Fibroblast of mammary gland (primary cell): ENCODE results near the gene SCYGR1.
"Not testable (repeated sequence)": the region's sequence is repeated elsewhere in the genome, so short reads cannot be mapped to it uniquely, and the experiment has no call there.

ENCODE experiments used
- DNase-seq: peaks from one replicate; pipeline ENCODE4 v3.0.0-alpha.2; 2010; ENCODE audit warnings: low read depth
- H3K4me3 ChIP-seq: 2 replicates; pipeline ENCODE4 v1.5.1; 2011; ENCODE audit warnings: low read depth, mild to moderate bottlenecking, low read length, moderate library complexity; ENCODE audit not compliant: control insufficient read depth
- CTCF ChIP-seq: conservative IDR thresholded peaks from 2 replicates; pipeline ENCODE4 v1.5.1; 2011; ENCODE audit warnings: low read depth, low read length, inconsistent platforms; ENCODE audit not compliant: control insufficient read depth, insufficient read depth

The SCYGR1 gene

GRCh38 chr2:227387583-227387982, at the start of gene SCYGR1:
Gene SCYGR1 (minus strand): TSS chr2:227387949. CDS start chr2:227387949, 0 bp downstream.
- DNase-seq, H3K4me3 ChIP-seq: not testable (repeated sequence)

- no peak for TF ChIP-seq CTCF
- H3K4me3 ChIP-seq, result no peak overlapping the region
- DNase-seq, result no peak
Observed at GRCh38 chr2:227436436-227437174, 48.9 kb upstream of the SCYGR1 start.

- DNase-seq, result no peak
- H3K4me3 ChIP-seq, result no peak overlapping the region
- no peak for TF ChIP-seq CTCF
Observed at GRCh38 chr2:227433171-227433570, 45.4 kb upstream of the SCYGR1 start.

GRCh38 chr2:227430639-227431038, 42.9 kb upstream of the SCYGR1 start:
- no peak overlapping the region for H3K4me3 ChIP-seq
- DNase-seq, result peak; percentile 18
- TF ChIP-seq CTCF, result no peak

GRCh38 chr2:227428731-227429285, 41.1 kb upstream of the SCYGR1 start:
- DNase-seq, result no peak
- no peak overlapping the region for H3K4me3 ChIP-seq
- no peak for TF ChIP-seq CTCF

GRCh38 chr2:227423656-227424499, 36.1 kb upstream of the SCYGR1 start:
- no peak for DNase-seq
- H3K4me3 ChIP-seq, result no peak overlapping the region
- no peak for TF ChIP-seq CTCF
